Iris pigment epithelial cell (primary cell): Measurements from ENCODE around the gene GRK1.

Source experiments
- DNase-seq: peaks from one replicate; pipeline ENCODE4 v3.0.0-alpha.2; 2011; ENCODE audit warnings: low read depth

The GRK1 gene

GRCh38 chr13:113632706-113633484 is 34.1 kb upstream of the GRK1 start:
- DNase-seq = no peak

GRCh38 chr13:113633485-113633873 is 33.5 kb upstream of the GRK1 start:
- DNase-seq = no peak

GRCh38 chr13:113634279-113635047 is 32.6 kb upstream of the GRK1 start:
- DNase-seq = no peak

DNA sequence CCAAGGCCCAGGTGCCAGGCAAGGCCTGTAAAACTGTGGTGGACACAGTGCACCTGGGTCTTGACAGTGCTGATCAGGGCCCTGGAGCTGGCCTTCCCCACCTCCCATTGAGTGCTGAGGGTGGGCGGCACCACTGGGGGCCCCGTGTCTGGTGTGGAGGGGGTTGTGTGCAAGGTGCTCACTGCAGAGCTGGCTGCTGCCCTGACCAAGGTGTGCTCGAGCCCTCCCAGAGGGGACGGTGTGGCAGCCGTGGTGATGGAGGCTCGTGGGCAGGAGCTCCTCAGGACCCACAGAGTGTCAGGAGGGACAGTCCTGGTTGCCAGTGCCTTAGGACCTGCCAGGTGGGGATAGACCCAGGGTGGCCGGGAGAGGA is 32.0 kb upstream of the GRK1 start:
- no peak for DNase-seq

DNA sequence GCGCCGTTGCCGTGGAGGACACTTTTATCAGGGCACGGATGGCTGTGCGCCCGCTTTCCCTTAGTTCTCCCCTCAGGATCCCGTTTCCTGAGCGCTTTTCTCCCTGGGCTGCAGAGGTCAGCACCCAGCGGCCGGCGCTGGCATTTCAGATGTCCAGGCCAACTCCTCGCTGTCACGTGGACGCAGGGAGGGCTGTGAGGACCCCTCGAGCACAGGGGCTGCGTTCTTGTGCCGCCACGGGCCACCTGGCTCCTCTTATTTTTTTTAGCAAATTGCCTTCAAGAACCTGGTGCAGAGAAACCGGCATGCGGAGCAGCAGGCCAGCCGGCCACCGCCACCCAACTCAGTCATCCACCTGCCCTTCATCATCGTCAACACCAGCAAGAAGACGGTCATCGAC is 31.3 kb upstream of the GRK1 start:
- DNase-seq = no peak

GRCh38 chr13:113636266-113636963 is 30.6 kb upstream of the GRK1 start:
- no peak for DNase-seq

DNA sequence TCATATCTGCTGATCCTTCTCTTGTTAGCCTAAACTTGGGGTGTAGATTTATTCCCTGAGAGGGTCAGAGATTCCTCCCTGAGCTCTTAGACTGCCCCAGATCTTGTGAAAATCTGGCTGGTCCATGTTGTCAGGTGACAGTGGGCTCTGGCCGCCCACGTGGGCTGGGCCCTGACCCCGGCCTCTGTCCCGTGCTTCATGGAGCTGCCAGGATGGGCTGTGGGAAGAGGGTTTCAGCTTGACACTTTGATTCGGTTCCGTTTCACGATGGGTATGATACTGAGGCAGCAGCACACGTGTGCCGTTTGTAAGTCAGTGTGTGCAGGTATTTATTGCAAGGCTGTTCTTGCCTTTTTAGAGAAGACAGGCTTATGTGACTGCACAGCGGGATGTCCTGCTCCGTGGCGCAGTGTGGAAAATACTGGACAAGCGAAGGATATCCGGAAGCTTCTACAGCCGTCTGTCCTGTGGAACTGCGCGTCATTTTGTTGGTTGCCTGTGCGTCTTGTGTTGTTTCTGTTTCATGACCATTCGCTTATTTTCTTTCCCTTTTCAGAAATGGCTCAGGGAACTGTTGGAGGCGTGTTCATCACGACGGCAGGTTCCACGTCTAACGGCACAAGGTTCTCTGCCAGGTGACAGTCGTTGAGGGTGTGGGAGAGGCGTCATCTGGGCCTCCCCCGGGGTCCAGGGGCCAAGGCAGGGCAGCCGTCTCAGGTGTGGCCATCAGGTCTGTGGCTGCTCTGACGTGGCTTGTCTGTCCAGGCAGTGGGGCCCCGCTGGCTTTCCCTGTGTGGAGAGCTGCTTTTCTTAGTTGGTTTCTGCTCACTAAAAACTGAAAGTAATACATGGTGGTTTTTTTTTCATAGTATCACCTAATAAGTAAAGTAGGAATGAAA is 29.5 kb upstream of the GRK1 start:
- DNase-seq = no peak

DNA sequence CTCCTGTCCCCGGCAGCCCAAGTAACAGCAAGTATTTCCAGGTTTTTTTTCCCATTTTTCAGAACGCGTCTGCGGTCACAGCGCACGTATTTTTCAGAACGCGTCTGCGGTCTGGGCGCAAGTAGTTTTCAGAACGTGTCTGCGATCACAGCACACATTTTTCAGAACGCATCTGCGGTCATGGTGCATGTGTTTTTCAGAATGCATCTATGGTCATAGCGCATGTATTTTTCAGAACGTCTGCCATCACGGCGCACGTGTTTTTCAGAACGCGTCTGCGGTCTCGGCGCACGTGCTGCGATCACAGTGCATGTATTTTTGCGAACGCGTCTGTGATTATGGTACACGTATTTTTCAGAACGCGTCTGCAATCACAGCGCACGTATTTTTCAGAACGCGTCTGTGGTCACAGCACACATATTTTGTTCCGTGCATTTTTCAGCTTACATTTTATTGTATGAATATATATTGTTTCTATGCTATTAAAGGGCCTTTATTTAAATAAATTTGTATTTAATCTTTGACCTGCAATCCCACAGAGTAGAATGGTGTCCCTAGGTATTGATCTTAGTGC is 28.8 kb upstream of the GRK1 start:
- no peak for DNase-seq

- no peak for DNase-seq
Observed at GRCh38 chr13:113638806-113639205, 28.2 kb upstream of the GRK1 start.

GRCh38 chr13:113639616-113640262 is 27.3 kb upstream of the GRK1 start:
- no peak for DNase-seq

DNA sequence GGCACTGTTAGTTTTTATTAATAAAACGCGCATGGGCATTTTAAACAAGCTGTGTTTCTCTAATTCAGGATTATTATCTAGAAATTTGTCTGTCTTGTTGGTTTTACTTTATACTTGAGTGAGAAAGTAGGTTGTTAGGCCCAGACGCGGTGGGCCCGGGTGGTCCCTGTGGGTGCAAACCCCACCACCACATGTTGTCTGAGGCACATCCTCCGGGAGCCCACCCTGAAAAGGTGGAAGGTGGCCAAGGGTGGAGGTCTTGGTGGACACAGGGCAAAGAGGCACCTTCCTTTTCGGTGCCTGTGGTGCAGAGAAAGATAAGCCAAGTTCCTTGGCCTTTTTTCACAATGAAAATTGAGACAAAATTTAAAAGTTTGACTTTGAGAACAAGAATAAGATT is 25.6 kb upstream of the GRK1 start:
- DNase-seq = no peak

DNA sequence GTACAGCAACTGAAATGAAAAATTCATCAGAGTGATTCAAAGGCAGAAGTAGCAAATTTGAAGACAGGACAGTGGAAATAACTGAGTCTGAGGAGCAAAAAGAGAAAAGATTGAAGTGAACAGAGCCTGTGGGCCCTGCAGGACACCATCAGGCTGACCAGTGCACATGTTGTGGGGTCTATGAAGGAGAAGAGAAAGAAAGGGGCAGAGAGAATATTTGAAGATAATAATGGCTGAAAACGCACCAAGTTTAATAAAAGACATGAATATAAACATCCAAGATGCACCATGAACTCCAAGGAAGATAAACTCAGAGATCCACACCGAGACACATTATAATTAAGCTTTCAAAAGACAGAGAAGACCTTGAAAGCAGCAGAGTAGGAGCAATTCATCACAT is 24.5 kb upstream of the GRK1 start:
- no peak for DNase-seq

DNA sequence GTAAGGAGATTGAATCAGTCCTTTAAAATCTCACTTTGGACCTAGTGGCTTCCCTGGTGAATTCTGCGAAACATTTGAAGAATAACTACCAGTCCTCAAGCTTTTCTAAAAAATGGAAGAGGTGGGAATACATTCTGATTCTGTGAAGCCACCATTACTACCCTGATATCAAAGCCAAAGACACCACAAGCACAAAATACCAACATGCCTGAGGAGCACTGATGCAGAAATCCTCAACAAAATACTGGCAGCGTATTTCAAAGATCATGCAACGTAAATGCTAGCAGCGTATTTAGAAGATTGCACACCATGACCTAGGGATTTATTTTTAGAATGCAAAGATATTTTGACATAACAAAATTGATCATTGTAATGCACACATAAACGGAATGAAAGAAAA is 23.4 kb upstream of the GRK1 start:
- DNase-seq = peak; percentile 39

GRCh38 chr13:113644800-113645199 is 22.2 kb upstream of the GRK1 start:
- no peak for DNase-seq

GRCh38 chr13:113645329-113645728 is 21.7 kb upstream of the GRK1 start:
- no peak for DNase-seq

- no peak for DNase-seq
Observed at GRCh38 chr13:113646376-113646775, 20.6 kb upstream of the GRK1 start.

DNA sequence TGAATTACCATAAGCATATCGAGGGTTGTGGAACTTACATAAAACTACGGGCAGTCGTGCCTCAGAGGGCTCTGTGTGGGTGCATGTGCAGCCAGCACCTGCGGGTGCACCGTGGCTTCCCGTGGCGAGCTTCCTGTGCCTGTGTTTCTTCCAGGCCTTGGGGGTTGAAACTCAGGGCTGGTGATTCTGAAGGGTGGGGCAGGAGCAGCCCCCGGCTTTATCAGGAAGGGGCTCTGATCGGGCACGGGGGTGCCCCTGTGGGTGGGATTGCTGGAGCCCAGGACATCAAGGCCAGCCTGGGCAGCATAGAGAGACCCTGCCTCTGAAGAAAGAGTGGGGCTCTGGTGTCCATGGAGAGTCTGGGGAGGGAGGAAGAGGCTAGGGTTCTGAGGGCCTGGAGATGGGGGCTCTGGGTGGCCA is 20.1 kb upstream of the GRK1 start:
- no peak for DNase-seq

DNA sequence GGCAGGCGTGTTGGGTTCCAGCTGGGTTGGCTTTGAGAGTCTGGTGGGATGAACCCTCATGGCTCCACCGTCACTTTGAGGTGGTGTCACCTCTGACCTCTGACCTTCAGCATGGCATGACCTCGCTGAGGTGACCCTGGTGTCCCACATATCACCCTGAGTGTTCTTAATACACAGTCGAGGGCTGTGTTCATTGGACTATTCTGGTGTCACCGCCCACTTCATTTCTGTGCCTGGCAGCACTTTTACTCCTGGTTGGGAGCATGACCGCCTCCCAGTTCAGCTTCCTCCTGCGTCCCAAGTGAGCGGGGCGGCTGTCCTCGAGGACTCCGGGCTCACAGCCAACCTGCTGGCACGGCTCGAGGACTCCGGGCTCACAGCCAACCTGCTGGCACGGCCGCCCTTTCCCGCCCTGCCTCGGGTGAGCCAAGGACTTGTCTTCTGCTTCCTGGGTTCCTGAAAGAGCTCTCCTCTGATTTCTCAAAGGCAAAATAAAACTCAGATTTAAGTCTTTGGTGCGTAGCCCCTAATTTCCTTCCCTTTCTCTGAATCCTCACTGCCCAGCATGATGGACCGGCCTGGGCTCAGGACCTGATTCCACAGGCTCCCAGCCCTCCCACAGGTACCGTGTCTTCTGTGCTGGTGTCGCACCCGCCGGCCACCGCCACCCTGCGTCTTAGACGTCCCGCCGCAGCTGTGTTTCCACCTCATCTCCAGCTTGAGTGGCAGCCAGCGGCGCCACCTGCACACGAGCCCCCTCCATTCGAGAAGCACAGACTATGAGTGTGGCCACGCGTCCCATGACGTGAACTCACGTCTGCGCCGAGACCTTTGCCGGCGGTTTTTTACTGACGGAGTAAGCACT is 19.4 kb upstream of the GRK1 start:
- peak; percentile 13 for DNase-seq

GRCh38 chr13:113648216-113648610 is 18.8 kb upstream of the GRK1 start:
- no peak for DNase-seq

DNA sequence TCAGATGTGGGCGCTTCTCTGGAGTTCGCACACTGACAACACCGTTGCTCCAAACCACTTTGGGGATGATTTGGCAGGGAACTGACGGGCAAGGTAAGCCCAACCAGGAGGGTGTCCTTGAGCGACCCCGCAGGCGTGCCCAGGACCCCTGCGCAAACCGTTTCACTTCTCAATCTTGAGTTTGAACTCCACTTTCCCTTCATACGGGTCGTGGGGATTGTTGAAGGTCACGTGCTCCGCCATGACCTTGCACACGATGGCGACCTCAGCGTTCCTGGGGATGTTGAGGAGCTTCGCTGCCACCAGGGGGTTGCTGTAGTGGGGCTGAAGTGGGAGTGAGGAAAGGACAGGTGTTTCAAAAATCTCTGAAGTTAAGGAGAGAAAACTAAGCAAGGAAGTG is 17.8 kb upstream of the GRK1 start:
- no peak for DNase-seq
